Epithelial cell of esophagus (primary cell): ENCODE data around the gene CCDC142.
A peak's percentile ranks its signal among the peaks of the same experiment; 100 is the strongest.

Experiments used
- DNase-seq: peaks from one replicate; pipeline ENCODE4 v3.0.0; 2010; ENCODE audit warnings: low read depth
- H3K4me3 ChIP-seq: 2 replicates; pipeline ENCODE4 v1.5.1; 2011; ENCODE audit warnings: mild to moderate bottlenecking, low read length, control low read depth
- TF ChIP-seq, protein P1 (sequence below): IDR thresholded peaks from 2 replicates; pipeline ENCODE4 v1.5.1; 2011; ENCODE audit warnings: low read depth, mild to moderate bottlenecking, low read length, control low read depth, inconsistent platforms; ENCODE audit not compliant: insufficient read depth; ENCODE audit errors: missing control alignments

The CCDC142 gene

GRCh38 chr2:74528600-74529356, 46.0 kb upstream of the CCDC142 start:
- DNase-seq = no peak
- H3K4me3 ChIP-seq = peak overlapping the region; percentile 94
- TF ChIP-seq, protein P1, sequence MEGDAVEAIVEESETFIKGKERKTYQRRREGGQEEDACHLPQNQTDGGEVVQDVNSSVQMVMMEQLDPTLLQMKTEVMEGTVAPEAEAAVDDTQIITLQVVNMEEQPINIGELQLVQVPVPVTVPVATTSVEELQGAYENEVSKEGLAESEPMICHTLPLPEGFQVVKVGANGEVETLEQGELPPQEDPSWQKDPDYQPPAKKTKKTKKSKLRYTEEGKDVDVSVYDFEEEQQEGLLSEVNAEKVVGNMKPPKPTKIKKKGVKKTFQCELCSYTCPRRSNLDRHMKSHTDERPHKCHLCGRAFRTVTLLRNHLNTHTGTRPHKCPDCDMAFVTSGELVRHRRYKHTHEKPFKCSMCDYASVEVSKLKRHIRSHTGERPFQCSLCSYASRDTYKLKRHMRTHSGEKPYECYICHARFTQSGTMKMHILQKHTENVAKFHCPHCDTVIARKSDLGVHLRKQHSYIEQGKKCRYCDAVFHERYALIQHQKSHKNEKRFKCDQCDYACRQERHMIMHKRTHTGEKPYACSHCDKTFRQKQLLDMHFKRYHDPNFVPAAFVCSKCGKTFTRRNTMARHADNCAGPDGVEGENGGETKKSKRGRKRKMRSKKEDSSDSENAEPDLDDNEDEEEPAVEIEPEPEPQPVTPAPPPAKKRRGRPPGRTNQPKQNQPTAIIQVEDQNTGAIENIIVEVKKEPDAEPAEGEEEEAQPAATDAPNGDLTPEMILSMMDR = no peak

DNA sequence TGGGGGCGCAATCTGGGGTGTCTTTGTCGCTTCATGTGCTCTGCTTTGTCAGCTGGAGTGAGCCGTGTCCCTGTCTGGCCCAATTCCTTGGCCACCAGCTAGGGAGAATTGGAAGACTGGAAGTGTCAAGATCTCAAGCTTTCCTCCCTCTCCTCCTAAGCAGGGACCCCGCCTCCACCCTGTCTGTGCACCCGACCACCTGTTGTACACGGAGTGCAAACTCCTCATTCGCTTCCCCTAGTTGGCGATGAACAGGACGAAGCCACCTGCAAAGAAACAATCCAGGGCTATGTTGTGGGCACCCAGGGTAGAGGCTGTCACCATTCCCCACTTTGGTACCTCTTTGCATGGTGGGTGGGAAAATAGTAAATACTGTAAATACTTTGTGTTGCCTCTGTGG, 44.9 kb upstream of the CCDC142 start:
- H3K4me3 ChIP-seq = no peak overlapping the region
- TF ChIP-seq, protein P1 = no peak
- no peak for DNase-seq

DNA sequence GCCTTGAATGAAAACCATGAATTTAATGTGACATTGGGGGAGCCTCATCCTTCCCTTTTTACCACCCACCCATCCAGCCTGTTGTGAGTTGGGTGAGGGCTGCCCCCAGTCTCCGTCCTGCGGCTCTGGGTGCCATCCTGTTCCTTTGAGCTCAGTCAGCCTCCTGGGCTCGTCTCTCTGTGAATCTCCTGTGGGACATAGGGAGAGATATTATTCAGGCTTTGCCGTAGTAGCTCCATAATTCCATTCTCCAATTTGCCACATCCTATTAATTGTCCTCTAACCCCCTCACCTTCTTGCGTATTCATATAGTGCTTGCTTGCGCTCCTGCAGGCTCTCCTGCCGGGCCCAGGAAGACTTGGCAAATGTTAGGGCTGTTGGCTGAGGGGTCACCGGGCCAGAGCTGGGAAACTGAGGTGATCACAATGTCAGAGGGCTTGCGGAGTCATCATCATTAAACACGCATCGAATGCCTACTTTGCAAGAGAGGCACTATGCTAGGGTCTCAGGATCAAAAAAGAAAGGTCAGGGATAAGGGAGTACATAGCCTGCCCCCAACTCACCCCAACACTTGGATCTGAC, 43.9 kb upstream of the CCDC142 start:
- no peak overlapping the region for H3K4me3 ChIP-seq
- TF ChIP-seq, protein P1 = no peak
- DNase-seq = no peak

DNA sequence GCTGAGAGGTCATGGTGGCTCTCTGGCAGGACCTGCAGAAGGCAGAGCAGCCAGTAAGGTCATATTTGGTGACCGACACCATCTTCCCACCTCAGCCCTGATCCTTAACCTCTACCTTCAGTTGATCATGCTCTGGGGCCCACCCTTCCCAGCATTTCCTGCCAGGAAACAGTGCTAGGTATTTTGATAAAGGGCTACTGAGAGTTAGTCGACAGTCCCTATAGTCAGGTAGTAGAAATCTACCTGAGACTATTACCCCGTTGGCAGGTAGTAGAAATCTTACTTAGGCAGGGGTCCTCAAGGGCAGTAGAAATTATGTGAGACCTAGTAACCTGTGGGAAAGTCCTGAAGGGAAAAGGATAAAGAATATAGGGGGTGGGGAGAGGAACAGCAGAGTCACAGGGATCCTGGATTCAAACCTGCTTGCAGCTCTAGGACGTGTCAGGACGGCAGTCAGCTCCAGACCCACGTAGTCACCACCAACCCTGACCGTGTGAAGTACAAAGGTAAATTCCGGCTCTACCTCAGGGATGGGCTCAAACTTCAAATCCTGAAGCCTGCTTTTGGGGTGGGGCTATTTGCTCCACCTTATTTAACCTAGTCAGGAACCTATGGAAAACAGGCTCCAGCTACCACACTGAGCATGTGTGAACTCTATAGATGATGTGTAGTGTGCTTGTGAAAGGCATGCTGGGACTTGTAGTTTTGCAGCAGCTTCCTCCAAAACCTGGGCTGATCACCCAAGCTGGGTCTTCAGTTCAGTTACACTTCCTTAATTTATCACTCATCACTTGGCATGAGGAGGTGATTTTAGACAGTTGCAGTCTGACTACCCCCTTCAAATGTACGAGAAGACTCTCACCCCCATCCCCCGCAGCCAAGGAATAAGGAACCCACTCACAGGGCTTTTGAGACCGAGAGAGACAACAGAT, 43.2 kb upstream of the CCDC142 start, which contains the start of gene DQX1:
Gene DQX1 (minus strand): TSS at position 515 of the 932 bp plus-strand sequence. CDS start 502 bp downstream, at position 13.
- TF ChIP-seq, protein P1 = no peak
- H3K4me3 ChIP-seq = peak within 1 kb of the TSS; percentile 47
- DNase-seq = peak; percentile 99

GRCh38 chr2:74524955-74525716, 42.3 kb upstream of the CCDC142 start:
- TF ChIP-seq, protein P1 = no peak
- DNase-seq = no peak
- H3K4me3 ChIP-seq = peak overlapping the region; percentile 47

DNA sequence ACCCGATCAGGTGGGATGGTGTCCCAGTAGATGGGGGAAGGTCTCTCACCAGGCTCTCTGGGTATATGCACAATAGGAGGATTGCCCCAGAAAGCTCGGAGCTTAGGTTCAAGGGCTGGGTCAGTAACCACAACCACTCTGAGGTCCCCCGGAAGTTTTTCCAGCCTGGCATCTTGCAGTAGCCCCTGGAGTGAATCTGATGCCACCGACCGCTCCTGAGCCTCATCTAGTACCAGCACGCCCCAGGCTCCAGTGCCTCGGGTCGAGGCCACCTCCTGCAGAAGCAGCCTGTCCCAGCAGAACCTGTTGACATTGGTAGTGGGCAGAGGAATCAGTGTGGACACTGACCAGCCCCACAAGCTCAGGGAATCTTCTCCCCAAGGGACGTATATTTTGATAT, 41.2 kb upstream of the CCDC142 start:
- no peak overlapping the region for H3K4me3 ChIP-seq
- no peak for DNase-seq
- TF ChIP-seq, protein P1 = no peak
